Liver (tissue), 3 donors: Measurements from ENCODE around the gene SLC4A5.

ENCODE experiments used
- CTCF ChIP-seq: fragments of 150-350 bp; IDR thresholded peaks from 2 replicates; pipeline ENCODE4 v1.5.1; 2017; ENCODE audit warnings: improper control_type of control experiment, low read depth, low read length; ENCODE audit not compliant: missing input control
- TAF1 ChIP-seq: conservative IDR thresholded peaks from 2 replicates; pipeline ENCODE4 v1.6.1; 2016; ENCODE audit warnings: antibody characterized with exemption, mild to moderate bottlenecking
- donor health status: healthy.
- donor health status: healthy.

- TF ChIP-seq CTCF (no peak), TAF1 (no peak)
These were observed 14.6 kb downstream of the SLC4A5 start for GRCh38 chr2:74328573-74328972.
